HepG2 (cell line): ENCODE data around the gene EEF2. TPM values are rescaled to one million over a fixed set of nuclear protein-coding genes. Genes with fewer than 3 reads are reported as not detected.

Experiments used
- ATAC-seq: fragments of 200-7000 bp; cut with Tn5 transposase; 3 replicates; pipeline ENCODE4 v1.9.1; 2020; ENCODE audit warnings: mild to moderate bottlenecking, moderate library complexity
- BruUV-seq: library from RNA; stranded (reverse); fragments of 400-500 nt; replicated peaks from 2 replicates; lab custom pipeline; 2021; lab: Mats Ljungman, UMichigan
- CTCF ChIA-PET: fragments of 300-600 bp; formaldehyde crosslinking; extraction: SDS; loops from one replicate; lab custom pipeline; 2021; ENCODE audit warnings: low total read pairs, inconsistent platforms, low intra/inter-chr PET ratio; lab: Yijun Ruan, JAX
- POLR2A ChIA-PET: fragments of 350-600 bp; sonication (Branson Sonifier 250); formaldehyde crosslinking; loops from one replicate; lab custom pipeline; 2020; ENCODE audit warnings: antibody characterized with exemption, inconsistent platforms; lab: Yijun Ruan, JAX
- DNase-seq: peaks from one replicate; pipeline ENCODE4 v3.0.0-alpha.2; 2015; ENCODE audit warnings: low spot score
- FAIRE-seq: peaks from 3 replicates; lab custom pipeline; 2011; peaks lifted over from hg19 to GRCh38; lab: Jason Lieb, UNC
- H2AFZ ChIP-seq: one replicate; pipeline ENCODE4 v1.6.1; 2011; ENCODE audit warnings: low read length, inconsistent platforms
- H3K27ac ChIP-seq: fragments of 300-600 bp; 3 replicates; pipeline ENCODE4 v1.8.0; 2011; ENCODE audit warnings: mixed run types, mild to moderate bottlenecking, mixed read lengths, low read length, inconsistent platforms; ENCODE audit not compliant: insufficient read depth; ENCODE audit errors: extremely low read length
- H3K27me3 ChIP-seq, 2 experiments: fragments of 200-600 bp in 1 of 2; 2 replicates in 1 of 2; 3 replicates in 1 of 2; pipeline versions ENCODE4 v1.6.0 to v1.8.0; 2011; ENCODE audit warnings: low read length in 2 of 2, mild to moderate bottlenecking in 2 of 2, moderate library complexity in 2 of 2, inconsistent platforms in 1 of 2; ENCODE audit not compliant: insufficient read depth in 2 of 2, control insufficient read depth in 1 of 2
- H3K36me3 ChIP-seq, 2 experiments: fragments of 200-600 bp in 1 of 2; replicated peaks in 1 of 2; 2 replicates in 1 of 2; 3 replicates in 1 of 2; pipeline versions ENCODE4 v1.5.1 to v1.8.0; 2011; ENCODE audit warnings: low read length in 2 of 2, inconsistent platforms in 1 of 2; ENCODE audit not compliant: insufficient read depth in 2 of 2, control insufficient read depth in 1 of 2
- H3K4me1 ChIP-seq: 2 replicates; pipeline ENCODE4 v1.5.1; 2012; ENCODE audit warnings: low read length, inconsistent platforms; ENCODE audit not compliant: insufficient read depth
- H3K4me2 ChIP-seq: 2 replicates; pipeline ENCODE4 v1.6.0; 2011; ENCODE audit warnings: low read depth, low read length, inconsistent platforms
- H3K4me3 ChIP-seq, 3 experiments: fragments of 200-600 bp in 1 of 3; sonication (generic), shearing (Covaris generic) in 1 of 3; replicated peaks in 1 of 3; 2 replicates each; pipeline ENCODE4 v1.5.1; 2011 to 2016; ENCODE audit warnings: low read length in 3 of 3, inconsistent platforms in 2 of 3, low read depth in 2 of 3, mild to moderate bottlenecking in 2 of 3, control low read depth in 1 of 3, mixed read lengths in 1 of 3; ENCODE audit not compliant: insufficient read depth in 1 of 3
- H3K79me2 ChIP-seq: one replicate; pipeline ENCODE4 v1.6.1; 2011; ENCODE audit warnings: low read length, inconsistent platforms; ENCODE audit not compliant: insufficient read depth
- H3K9ac ChIP-seq: 2 replicates; pipeline ENCODE4 v1.6.0; 2011; ENCODE audit warnings: mild to moderate bottlenecking, low read depth, low read length, inconsistent platforms; ENCODE audit not compliant: insufficient read depth
- H3K9me3 ChIP-seq: 2 replicates; pipeline ENCODE4 v1.5.1; 2012; ENCODE audit warnings: mild to moderate bottlenecking, low read length
- H4K20me1 ChIP-seq: 2 replicates; pipeline ENCODE4 v1.6.0; 2011; ENCODE audit warnings: inconsistent platforms, mild to moderate bottlenecking, low read length, moderate library complexity; ENCODE audit not compliant: insufficient read depth
- FOXP1 ChIP-seq, 2 experiments: fragments of 450-650 bp in 1 of 2; IDR thresholded peaks; 2 replicates each; pipeline ENCODE4 v1.6.1; 2017 to 2018; ENCODE audit warnings: antibody characterized with exemption in 1 of 2
- NFYB ChIP-seq: sonication (generic); formaldehyde crosslinking; IDR thresholded peaks from 2 replicates; pipeline ENCODE4 v1.4.0; 2020; ENCODE audit warnings: missing genetic modification reagents
- PAX8 ChIP-seq: sonication (generic); formaldehyde crosslinking; IDR thresholded peaks from 2 replicates; pipeline ENCODE4 v1.8.0; 2022; ENCODE audit warnings: mild to moderate bottlenecking, missing genetic modification reagents, borderline replicate concordance
- PHF20 ChIP-seq: sonication (generic); formaldehyde crosslinking; IDR thresholded peaks from 2 replicates; pipeline ENCODE4 v1.5.0; 2020; ENCODE audit warnings: mild to moderate bottlenecking, missing genetic modification reagents
- SALL2 ChIP-seq: sonication (generic); formaldehyde crosslinking; IDR thresholded peaks from 2 replicates; pipeline ENCODE4 v1.8.1; 2023; ENCODE audit warnings: mild to moderate bottlenecking, missing genetic modification reagents, inconsistent platforms
- TCF7 ChIP-seq: sonication (generic); IDR thresholded peaks from 2 replicates; pipeline ENCODE4 v1.6.1; 2016; ENCODE audit warnings: antibody characterized with exemption, low read depth
- YEATS4 ChIP-seq: sonication (generic); formaldehyde crosslinking; IDR thresholded peaks from 2 replicates; pipeline ENCODE4 v1.4.0; 2020; ENCODE audit warnings: missing genetic modification reagents, borderline replicate concordance
- WGBS: methylation state at CpG from one replicate; pipeline ENCODE4 v1.1.6; 2017; ENCODE audit warnings: low lambda C conversion rate; 5-methylcytosine and 5-hydroxymethylcytosine counted together
- in situ Hi-C: cut with HindIII; loops from 2 replicates; pipeline ENCODE4 v1.10.0; 2017; ENCODE audit warnings: low pct_unique_long_range_greater_than_20kb; ENCODE audit not compliant: extremely low pct_ligation_motif_present
- intact Hi-C: fragments of 100-400 bp; cut with micrococcal nuclease; formaldehyde crosslinking; loops from one replicate; pipeline ENCODE4 v1.10.0; 2022; ENCODE audit not compliant: unreplicated experiment
- polyA plus RNA-seq, 8 experiments: library from polyadenylated mRNA; depleted of rRNA in 3 of 8; stranded (reverse) in 7 of 8; unstranded in 1 of 8; fragments of >200 nt; fragmentation: Illumina TruSeq in 4 of 8; extraction: Trizol in 4 of 8; gene quantifications; 2 replicates each; pipeline versions ENCODE4 v1.2.1 to v1.2.3, GENCODE V29; 2011 to 2016; ENCODE audit warnings: low read depth in 4 of 8, missing spikeins in 1 of 8, mixed read lengths in 1 of 8; ENCODE audit not compliant: insufficient read depth in 1 of 8
- total RNA-seq, 5 experiments: library from RNA; depleted of rRNA; stranded (reverse); fragments of >200 nt; fragmentation: Illumina TruSeq; extraction: Trizol; gene quantifications; 2 replicates each; pipeline ENCODE4 v1.2.3, GENCODE V29; 2016; ENCODE audit warnings: low read depth in 1 of 5
- TF ChIP-seq, protein P1 (sequence below): IDR thresholded peaks from 2 replicates; pipeline ENCODE4 v1.6.1; 2016; ENCODE audit warnings: mild to moderate bottlenecking, missing biosample characterization, missing genetic modification reagents
- TF ChIP-seq, protein P2 (sequence below): sonication (generic); formaldehyde crosslinking; IDR thresholded peaks from 2 replicates; pipeline ENCODE4 v1.4.0; 2020; ENCODE audit warnings: missing genetic modification reagents
- TF ChIP-seq, protein P3 (sequence below): sonication (generic); formaldehyde crosslinking; IDR thresholded peaks from 2 replicates; pipeline ENCODE4 v1.4.0; 2020; ENCODE audit warnings: mild to moderate bottlenecking, missing genetic modification reagents
- TF ChIP-seq, protein P4 (sequence below): sonication (generic); formaldehyde crosslinking; IDR thresholded peaks from 2 replicates; pipeline ENCODE4 v1.4.0; 2020; ENCODE audit warnings: missing genetic modification reagents

EEF2 gene
- total and polyA plus RNA-seq, 2 of the 13 experiments (the other 11 are each of a cell fraction or from before 2014, with no cell fraction given), result 1,441 to 1,777 TPM

DNA sequence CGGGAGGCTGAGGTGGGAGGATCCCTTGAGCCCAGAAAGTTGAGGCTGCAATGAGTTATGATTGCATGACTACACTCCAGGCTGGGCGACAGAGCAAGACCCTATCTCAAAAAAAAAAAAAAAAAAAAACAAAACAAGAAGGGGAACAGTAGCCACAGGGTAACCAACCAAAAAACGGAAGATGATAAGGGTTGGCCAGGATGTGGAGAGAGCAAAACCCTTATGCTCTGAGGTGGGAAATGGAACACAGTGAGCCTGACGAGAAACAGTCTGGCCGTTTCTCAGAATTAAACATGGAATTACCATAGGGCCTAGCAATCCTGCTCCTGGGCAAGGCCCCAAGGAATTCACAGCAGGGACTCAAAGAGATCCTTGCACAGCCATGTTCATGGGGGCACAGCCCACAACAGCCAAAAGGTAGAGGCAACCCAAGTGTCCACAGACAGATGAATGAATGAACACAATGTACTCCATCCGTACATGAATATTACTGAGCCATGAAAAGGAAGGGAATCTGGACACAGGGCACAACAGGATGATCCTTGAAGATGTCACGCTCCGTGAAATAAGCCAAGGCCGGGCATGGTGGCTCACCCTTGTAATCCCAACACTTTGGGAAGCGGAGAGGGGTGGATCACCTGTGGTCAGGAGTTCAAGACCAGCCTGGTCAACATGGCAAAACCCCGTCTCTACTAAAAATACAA lies 41.1 kb downstream of the EEF2 start:
- in situ Hi-C loops, result no loop called here
- FAIRE-seq (no peak), ATAC-seq (no peak), DNase-seq (no peak)
- TF ChIP-seq SALL2 (CRISPR knock-in tag), result no peak
- no peak for TF ChIP-seq FOXP1 (IDR thresholded peaks at IDR 0.05)
- TF ChIP-seq FOXP1 (CRISPR knock-in tag; IDR thresholded peaks at IDR 0.05), result no peak
- TF ChIP-seq NFYB, result no peak
- TF ChIP-seq, protein P1, sequence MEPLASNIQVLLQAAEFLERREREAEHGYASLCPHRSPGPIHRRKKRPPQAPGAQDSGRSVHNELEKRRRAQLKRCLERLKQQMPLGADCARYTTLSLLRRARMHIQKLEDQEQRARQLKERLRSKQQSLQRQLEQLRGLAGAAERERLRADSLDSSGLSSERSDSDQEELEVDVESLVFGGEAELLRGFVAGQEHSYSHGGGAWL, result no peak
- no peak for TF ChIP-seq YEATS4 (CRISPR knock-in tag)
- TF ChIP-seq TCF7, result no peak
- TF ChIP-seq PHF20 (CRISPR knock-in tag), result no peak
- TF ChIP-seq, protein P2, sequence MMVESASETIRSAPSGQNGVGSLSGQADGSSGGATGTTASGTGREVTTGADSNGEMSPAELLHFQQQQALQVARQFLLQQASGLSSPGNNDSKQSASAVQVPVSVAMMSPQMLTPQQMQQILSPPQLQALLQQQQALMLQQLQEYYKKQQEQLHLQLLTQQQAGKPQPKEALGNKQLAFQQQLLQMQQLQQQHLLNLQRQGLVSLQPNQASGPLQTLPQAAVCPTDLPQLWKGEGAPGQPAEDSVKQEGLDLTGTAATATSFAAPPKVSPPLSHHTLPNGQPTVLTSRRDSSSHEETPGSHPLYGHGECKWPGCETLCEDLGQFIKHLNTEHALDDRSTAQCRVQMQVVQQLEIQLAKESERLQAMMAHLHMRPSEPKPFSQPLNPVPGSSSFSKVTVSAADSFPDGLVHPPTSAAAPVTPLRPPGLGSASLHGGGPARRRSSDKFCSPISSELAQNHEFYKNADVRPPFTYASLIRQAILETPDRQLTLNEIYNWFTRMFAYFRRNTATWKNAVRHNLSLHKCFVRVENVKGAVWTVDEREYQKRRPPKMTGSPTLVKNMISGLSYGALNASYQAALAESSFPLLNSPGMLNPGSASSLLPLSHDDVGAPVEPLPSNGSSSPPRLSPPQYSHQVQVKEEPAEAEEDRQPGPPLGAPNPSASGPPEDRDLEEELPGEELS, result no peak
- TF ChIP-seq, protein P3, sequence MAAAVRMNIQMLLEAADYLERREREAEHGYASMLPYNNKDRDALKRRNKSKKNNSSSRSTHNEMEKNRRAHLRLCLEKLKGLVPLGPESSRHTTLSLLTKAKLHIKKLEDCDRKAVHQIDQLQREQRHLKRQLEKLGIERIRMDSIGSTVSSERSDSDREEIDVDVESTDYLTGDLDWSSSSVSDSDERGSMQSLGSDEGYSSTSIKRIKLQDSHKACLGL (CRISPR knock-in tag), result no peak
- TF ChIP-seq PAX8 (CRISPR knock-in tag), result no peak
- TF ChIP-seq, protein P4, sequence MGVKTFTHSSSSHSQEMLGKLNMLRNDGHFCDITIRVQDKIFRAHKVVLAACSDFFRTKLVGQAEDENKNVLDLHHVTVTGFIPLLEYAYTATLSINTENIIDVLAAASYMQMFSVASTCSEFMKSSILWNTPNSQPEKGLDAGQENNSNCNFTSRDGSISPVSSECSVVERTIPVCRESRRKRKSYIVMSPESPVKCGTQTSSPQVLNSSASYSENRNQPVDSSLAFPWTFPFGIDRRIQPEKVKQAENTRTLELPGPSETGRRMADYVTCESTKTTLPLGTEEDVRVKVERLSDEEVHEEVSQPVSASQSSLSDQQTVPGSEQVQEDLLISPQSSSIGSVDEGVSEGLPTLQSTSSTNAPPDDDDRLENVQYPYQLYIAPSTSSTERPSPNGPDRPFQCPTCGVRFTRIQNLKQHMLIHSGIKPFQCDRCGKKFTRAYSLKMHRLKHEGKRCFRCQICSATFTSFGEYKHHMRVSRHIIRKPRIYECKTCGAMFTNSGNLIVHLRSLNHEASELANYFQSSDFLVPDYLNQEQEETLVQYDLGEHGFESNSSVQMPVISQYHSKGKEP (CRISPR knock-in tag), result no peak
- no peak overlapping the region for H3K4me2 ChIP-seq
- H3K27me3 ChIP-seq, result 0 out of 5 replicates have a peak, but pooled peaks cover 0 to 4% of the 10 kb centered on the region in 2 experiments
- no peaks in the 10 kb centered on the region for H3K79me2 ChIP-seq
- H2AFZ ChIP-seq, result no peak overlapping the region
- no peak overlapping the region for H3K9ac ChIP-seq
- ChIA-PET POLR2A (no interaction called here), CTCF (no interaction called here)
- no peaks in the 10 kb centered on the region for H3K4me1 ChIP-seq
- no peaks in the 10 kb centered on the region for H4K20me1 ChIP-seq
- no peak overlapping the region for H3K27ac ChIP-seq
- intact Hi-C loops, result no loop called here
- H3K36me3 ChIP-seq, result no peaks in the 10 kb centered on the region
- no peak overlapping the region for H3K4me3 ChIP-seq
- 49% methylated on average over 11 of the region's 11 CpGs for WGBS
- no peaks in the 10 kb centered on the region for H3K9me3 ChIP-seq
- BruUV-seq, result no TSS peak
